NCI-H2081 treated with DMSO at 0.1 percent for 48 hours (cell line): ENCODE results near the gene EEF1AKMT3.

Experiments used
- DNase-seq: peaks from one replicate; lab custom pipeline; 2025; lab: John Stamatoyannopoulos, UW

EEF1AKMT3 gene

DNA sequence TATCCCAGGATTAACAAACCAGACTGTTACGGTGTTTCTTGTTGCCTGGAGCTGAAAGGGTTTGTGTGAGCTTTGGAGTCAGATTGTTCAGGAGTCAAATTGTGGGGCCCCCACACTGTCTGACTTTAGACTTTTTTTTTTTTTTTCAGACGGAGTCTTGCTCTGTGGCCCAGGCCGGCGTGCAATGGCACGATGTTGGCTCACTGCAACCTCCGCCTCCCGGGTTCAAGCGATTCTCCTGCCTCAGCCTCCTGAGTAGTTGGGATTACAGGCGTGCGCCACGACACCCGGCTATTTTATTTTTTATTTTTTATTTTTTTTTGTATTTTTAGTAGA is 11.0 kb downstream of the EEF1AKMT3 start:
- no peak for DNase-seq

DNA sequence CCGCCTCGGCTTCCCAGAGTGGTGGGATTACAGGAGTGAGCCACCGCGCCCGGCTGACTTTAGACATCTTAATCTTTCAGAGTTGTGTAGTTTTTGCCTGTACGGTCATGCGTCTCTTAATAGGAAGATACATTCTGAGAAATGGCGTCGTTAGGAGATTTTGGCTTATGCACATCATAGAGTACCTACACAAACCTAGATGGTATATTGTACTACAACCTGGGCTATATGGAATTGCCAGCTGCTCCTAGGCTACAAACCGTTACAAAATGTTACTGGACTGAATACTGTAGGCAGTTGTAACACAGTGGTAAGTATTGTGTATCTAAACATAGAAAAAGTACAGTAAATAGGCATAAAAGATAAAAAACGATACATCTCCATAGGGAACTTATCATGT is 11.4 kb downstream of the EEF1AKMT3 start:
- DNase-seq: no peak

DNA sequence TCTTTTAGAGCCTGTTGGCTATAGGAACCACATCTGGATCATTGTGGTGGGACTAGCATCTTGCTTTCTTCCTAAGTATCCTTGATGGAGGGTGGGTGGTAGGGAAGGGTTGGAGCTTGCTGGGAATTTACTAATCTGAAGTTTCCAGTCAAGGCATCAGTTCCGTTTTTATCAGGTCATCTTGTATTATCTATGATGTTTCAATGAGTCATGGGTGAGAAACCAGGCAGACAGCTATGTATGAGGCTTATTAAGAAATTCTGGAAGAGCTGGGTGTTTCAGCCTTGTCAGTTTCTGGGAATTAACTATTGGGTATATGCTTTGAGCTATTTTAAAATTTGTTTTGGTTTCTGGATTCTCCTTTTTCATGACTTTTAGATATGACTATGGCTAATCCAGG is 21.5 kb downstream of the EEF1AKMT3 start:
- no peak for DNase-seq

- DNase-seq: no peak
Observed at GRCh38 chr12:57795354-57795753, 22.9 kb downstream of the EEF1AKMT3 start.

- DNase-seq: no peak
Observed at GRCh38 chr12:57796996-57797395, 24.6 kb downstream of the EEF1AKMT3 start.

GRCh38 chr12:57797933-57798332 is 25.5 kb downstream of the EEF1AKMT3 start:
- DNase-seq: no peak

DNA sequence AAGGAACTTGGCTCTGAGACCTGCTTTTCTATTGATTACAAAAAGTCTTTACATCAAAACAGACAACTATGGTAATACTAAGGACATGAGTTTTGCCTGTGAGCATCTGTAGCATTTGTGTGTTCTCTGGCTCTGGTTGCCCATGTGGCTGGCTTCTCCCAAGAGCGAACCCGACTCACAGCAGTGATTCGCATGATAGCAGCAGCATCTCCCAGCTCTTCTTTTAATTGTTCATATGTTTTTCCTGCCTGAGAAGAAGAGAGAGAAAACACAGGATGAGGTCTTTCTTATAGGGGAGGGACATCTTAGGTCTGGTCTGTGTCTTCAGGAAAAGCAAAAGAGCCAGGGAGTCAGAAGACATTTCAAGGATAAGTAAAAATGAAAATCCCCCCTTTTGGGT is 28.6 kb downstream of the EEF1AKMT3 start:
- DNase-seq: no peak

DNA sequence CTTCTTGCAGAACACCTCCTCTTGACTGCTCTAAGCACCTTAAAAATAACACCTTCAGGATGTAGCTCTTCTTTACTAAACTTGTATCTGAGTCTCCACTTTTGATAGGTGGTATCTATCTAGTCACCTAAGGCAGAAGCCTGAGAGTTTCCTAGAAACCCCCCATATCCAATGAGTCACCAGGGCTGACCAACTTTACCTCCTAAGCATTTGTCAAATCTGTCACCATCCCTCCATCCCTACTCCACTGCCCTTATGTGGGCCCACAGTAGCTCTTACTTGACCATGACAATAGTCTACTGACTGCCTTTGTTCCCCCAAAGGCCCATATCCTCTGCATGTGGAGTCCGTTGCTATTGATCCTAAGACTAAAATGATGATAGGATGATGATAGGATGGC is 30.2 kb downstream of the EEF1AKMT3 start:
- DNase-seq: no peak

GRCh38 chr12:57803319-57803893 is 31.0 kb downstream of the EEF1AKMT3 start:
- DNase-seq: no peak

GRCh38 chr12:57806677-57807076 is 34.3 kb downstream of the EEF1AKMT3 start:
- DNase-seq: no peak

DNA sequence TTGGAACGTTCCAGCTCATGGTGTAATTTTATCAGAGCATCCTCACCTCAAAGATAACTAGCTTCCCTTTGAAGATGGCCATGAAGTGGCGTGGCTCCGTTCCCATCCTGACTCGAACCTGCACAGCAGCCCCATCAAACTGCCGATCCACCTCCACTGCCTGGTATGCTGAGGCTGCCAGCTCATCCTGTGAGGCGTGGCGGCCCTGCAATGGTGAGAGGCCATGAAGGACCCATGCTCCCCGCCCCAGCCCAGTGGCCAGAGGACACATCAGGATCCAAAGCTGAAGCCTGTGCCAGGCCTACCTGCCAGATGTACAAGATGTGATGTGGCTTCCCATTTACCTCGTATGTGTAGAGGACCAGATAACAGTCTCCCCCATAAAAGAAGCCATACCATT is 34.9 kb downstream of the EEF1AKMT3 start:
- DNase-seq: no peak

DNA sequence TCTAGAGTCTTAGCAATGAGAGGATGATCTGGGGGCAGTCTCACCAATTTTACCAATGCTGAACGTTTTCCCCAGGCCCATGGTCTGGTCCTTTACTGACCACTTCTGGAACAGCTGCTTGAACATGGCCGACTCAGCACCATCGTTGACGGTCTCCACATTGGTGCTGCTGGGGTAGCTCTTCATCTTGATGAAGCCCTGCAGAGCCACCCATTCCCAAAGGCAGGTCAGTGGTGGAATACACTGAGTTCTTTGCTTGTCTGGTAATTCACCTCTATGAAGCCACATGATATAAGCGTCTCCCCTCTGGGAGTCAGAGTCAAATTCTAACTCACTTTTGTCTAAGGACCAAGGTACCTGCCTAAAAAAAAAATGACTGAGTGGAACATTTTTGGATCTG is 35.9 kb downstream of the EEF1AKMT3 start:
- no peak for DNase-seq

DNA sequence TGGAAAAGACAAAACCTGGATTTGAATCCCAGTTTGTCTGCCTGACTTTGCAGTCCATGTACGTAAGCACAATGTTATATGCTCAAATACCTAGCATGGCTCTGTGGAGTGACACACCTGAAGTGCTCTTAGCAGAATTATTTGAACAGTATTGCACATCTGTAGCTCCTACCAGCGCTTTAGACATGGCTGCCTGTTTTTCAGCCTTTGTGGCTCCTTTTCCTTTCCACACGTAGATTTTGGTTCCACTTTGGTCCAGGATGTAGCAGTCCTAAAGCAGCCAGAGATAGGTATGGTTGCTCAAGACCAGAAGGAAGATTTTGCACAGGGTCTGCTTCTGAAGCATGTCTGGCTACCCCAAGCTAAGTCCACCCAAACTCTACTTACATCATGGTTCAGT is 37.0 kb downstream of the EEF1AKMT3 start:
- no peak for DNase-seq

DNA sequence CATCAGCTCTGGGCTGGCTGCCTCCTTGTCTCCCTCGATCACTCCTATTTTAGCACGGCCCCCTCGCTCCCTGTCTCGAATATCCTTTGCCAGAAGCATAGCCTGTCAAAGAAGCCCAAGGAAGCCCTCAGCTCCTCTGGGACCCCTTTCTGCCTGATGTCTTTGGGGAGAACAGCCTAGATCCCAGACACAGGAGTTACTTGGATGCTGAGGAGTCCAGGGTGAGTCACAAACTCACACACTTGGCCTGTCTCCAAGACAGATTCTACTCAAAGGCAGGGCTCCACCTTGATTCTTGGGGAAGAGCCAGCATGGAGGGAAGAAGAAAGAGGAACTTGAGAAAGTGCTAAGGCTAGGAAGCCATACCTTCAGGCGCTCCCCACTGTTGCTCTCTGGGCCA is 38.0 kb downstream of the EEF1AKMT3 start:
- no peak for DNase-seq

DNA sequence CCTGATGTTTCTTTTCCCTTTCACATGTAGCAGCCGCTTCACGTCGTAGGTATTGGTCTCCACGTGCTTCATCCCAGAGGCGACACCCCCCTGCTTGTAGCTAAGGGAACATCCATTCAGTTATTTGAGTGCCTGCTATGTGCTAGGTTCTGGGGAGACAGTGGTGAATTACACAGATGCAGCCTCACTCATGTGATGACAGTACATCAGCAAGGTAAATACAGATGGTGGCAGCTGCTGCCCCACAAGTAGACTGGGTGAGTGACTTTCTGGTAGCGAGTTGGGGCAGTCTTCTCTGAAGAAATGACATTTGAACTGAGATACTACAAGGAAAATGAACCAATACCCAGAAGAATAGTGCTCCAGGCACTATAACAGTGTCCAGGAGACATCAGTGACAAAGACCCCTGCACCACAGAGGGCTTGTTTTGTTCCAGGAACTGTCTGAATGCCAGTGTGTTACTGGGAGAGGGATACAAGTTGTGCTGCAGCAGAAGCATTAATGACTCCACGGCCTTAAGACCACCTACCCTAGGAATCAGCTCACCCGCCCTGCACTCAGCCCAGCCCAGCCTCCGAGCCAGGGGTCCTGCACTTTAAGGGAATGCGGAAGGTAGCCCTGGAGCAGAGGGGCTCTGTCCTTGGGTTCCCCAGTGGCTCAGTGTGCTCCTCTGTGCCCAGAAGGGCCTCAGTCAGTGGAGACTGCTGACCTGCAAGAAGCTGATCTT is 38.8 kb downstream of the EEF1AKMT3 start:
- no peak for DNase-seq

DNA sequence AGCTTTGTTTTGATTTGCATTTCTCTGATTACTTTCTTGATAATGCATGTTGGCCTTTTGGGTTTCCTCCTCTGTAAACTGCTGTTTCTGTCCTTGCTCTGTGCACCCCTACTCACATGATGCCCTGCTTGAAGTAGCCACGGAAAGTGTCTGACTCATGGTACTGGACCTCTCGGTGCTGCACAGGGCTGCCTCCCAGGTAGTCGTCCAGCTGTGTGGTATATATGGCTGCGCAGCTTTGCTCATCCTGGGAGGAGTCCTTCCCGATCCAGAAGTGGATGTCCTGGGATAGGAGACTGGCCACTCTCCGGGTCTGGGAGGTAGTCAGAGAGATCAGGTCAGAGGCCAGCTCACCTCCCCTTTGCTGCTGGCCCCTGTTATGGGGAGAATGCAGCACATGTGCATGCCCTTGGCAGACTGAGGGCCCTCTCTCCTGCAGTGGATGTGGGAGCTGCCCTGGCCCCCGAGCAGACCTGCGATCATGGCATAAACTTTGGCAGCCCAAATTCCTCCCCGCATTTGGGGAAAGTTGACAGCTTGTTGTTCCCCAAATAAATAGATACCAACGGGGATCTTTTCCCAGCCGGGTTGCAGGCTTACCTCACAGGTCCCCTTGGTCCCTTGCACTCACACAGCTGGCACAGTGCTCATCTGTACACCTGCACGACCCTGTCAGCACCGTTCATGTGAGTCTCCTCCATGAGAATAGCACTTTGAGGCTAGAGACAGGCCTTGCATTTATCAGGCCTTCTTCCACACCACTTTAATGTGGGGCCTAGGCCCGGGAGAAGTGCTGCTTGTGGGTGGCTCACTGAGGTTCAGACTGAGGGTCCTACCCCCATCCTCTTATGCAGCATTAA is 40.9 kb downstream of the EEF1AKMT3 start:
- no peak for DNase-seq

GRCh38 chr12:57813971-57814772 is 41.8 kb downstream of the EEF1AKMT3 start:
- no peak for DNase-seq

DNA sequence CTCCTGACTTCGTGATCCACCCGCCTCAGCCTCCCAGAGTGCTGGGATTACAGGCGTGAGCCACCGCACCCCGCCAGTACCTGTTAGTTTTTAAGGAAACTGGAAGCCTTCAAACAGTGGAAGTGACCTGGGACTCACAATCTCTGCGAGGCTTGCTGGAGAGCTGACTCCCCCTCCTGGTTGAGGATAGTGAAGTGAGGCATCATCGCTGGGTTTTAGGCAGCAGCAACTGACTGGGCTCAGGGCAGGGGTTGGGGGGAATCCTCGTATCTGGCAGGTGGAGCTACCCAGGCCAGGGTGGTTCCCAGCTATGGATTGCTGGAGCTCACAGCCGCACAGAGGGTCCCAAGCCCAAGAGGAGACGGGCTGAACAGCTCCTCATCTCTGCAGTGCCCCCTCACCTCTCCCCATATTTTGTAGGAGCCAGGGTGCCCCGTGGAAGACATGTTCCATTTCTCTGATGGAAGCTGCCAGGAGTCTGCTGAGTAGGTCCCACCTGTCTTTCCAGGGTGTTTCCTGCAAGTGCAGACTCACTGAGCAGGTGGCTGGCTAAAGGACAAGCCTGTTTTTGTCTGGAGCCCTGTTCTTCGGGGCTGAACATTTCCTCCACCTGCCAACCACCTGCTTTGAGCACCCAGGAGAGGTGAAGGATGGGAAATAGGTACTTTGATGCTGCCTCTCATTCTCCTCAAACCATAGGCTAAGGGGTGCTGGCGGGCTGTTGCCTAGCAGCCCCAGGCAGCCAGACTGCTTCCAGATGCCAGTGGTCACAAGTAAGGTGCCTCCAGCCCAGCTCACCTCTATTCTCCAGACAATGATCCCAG is 43.0 kb downstream of the EEF1AKMT3 start:
- DNase-seq: no peak

DNA sequence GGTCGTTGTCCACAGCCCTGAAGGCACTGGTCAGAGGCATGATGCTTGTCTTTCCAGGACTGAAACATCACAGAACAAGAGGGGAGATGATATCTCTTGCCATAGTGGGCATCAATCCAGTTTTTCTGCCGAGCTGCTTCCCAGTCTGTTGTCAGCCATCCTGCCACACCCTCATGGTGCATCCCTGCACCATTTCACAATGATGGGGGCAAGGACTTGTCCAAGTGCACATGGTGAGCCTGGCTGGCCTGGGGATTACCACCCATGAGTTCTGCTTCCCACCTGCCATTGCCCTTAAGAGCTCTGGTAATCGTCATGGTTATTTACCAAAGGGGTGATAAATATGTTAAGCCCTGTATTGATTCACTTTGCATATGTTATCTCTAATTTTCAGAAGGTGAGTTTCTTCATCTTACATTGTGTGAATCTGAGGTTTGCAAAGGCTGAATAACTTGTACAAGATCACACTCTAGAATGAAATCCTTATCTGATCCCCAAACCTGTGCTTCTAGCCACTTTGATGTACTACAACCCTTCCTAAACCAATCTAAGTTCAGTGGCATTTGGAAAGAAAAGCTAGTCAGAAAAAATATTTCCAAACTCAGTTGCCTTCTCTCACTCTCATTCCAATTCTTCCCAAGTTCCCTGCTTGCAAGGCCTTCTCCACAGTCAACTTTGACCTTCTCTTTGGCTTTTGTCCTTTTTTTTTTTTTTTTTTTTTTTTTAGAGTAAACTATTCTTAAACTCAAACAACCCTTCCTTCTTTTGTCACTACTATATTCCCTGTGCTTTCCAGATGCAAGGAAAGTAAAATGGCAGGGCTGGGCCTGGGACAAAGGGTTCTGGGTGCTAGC is 43.8 kb downstream of the EEF1AKMT3 start:
- DNase-seq: no peak

DNA sequence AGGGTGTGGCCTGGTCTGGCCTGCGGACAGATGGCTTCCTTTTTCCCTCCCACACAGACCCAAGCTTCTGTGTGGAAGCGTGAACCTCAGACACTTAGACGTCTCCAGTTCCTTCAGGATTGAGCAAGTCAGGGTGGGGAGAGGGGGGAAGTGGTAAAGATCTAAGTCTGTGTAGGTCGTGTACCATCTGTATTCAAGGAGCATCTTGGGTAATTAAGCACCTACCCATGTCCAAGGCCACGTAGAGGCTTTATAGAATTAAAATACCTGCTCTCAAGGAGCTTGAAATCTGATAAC is 44.4 kb downstream of the EEF1AKMT3 start:
- no peak for DNase-seq
